B cell (primary cell): Measurements from ENCODE around the gene ACER2. TPM values are rescaled to one million over a fixed set of nuclear protein-coding genes. Genes with fewer than 3 reads are reported as not detected.

ENCODE experiments used
- ATAC-seq: fragments of 200-7000 bp; cut with Tn5 transposase; one replicate; pipeline ENCODE4 v1.10.0; 2021; ENCODE audit warnings: low read depth, mild to moderate bottlenecking, moderate number of reproducible peaks, moderate library complexity
- CTCF ChIA-PET: fragments of 350-600 bp; sonication (Branson Sonifier 250); formaldehyde crosslinking; loops from one replicate; lab custom pipeline; 2021; ENCODE audit warnings: antibody characterized with exemption, inconsistent platforms; lab: Charles Lee
- POLR2A ChIA-PET: fragments of 350-600 bp; sonication (Branson Sonifier 250); formaldehyde crosslinking; loops from one replicate; lab custom pipeline; 2021; ENCODE audit warnings: antibody characterized with exemption; lab: Charles Lee
- DNase-seq: peaks from one replicate; pipeline ENCODE4 v3.0.0; 2013
- H2AFZ ChIP-seq: 2 replicates; pipeline ENCODE4 v1.6.1; 2012; ENCODE audit warnings: mild to moderate bottlenecking, low read depth, low read length; ENCODE audit not compliant: insufficient read depth, poor library complexity, severe bottlenecking
- H3K27ac ChIP-seq, 2 donors: 1 replicate in 1 of 2; 2 replicates in 1 of 2; pipeline ENCODE4 v1.5.1; 2012 to 2013; ENCODE audit warnings: low read length in 2 of 2, mild to moderate bottlenecking in 2 of 2, moderate library complexity in 1 of 2
- H3K27me3 ChIP-seq, 4 experiments: fragments of 200-600 bp in 1 of 4; sonication (generic) in 1 of 4; replicated peaks in 1 of 4; 1 replicate in 2 of 4; 2 replicates in 2 of 4; pipeline versions ENCODE4 v1.6.1 to v1.7.0; 2013 to 2016; ENCODE audit warnings: low read length in 3 of 4, mild to moderate bottlenecking in 2 of 4, mixed read lengths in 1 of 4, moderate library complexity in 1 of 4; ENCODE audit not compliant: insufficient read depth in 4 of 4, control insufficient read depth in 3 of 4; ENCODE audit errors: control extremely low read depth in 1 of 4
- H3K36me3 ChIP-seq, 2 experiments: replicated peaks in 1 of 2; 1 replicate in 1 of 2; 2 replicates in 1 of 2; pipeline versions ENCODE4 v1.6.1 to v1.7.1; 2013; ENCODE audit warnings: low read length in 1 of 2; ENCODE audit not compliant: insufficient read depth in 2 of 2, control insufficient read depth in 1 of 2; ENCODE audit errors: control extremely low read depth in 1 of 2, extremely low read depth in 1 of 2
- H3K4me1 ChIP-seq, 2 donors: fragments of 200-600 bp in 1 of 2; sonication (generic) in 1 of 2; 1 replicate in 1 of 2; 2 replicates in 1 of 2; pipeline versions ENCODE4 v1.5.1 to v1.6.1; 2013 to 2017; ENCODE audit warnings: low read length in 2 of 2; ENCODE audit not compliant: control insufficient read depth in 2 of 2, insufficient read depth in 2 of 2
- H3K4me2 ChIP-seq: replicated peaks from 2 replicates; pipeline ENCODE3; 2012; ENCODE audit warnings: mild to moderate bottlenecking, low read depth, low read length; ENCODE audit not compliant: poor library complexity, severe bottlenecking
- H3K4me3 ChIP-seq, 5 experiments: fragments of 200-600 bp in 1 of 5; sonication (generic) in 1 of 5; 1 replicate in 3 of 5; 2 replicates in 2 of 5; pipeline versions ENCODE4 v1.5.1 to v1.7.0; 2011 to 2016; ENCODE audit warnings: low read length in 4 of 5, mild to moderate bottlenecking in 4 of 5, low read depth in 2 of 5, control low read depth in 1 of 5, moderate library complexity in 1 of 5; ENCODE audit not compliant: insufficient read depth in 1 of 5; ENCODE audit errors: control extremely low read depth in 1 of 5, extremely low read depth in 1 of 5
- H3K79me2 ChIP-seq: fragments of 200-600 bp; sonication (generic); one replicate; pipeline ENCODE4 v1.6.0; 2016; ENCODE audit warnings: low read length; ENCODE audit not compliant: control insufficient read depth, insufficient read depth
- H3K9ac ChIP-seq: fragments of 200-600 bp; sonication (generic); 2 replicates; pipeline ENCODE4 v1.6.1; 2017; ENCODE audit warnings: mild to moderate bottlenecking, low read length, moderate library complexity
- H3K9me3 ChIP-seq, 3 donors: one replicate each; pipeline versions ENCODE4 v1.6.1 to v1.7.1; 2013; ENCODE audit warnings: low read length in 2 of 3; ENCODE audit not compliant: control insufficient read depth in 2 of 3, insufficient read depth in 1 of 3; ENCODE audit errors: control extremely low read depth in 1 of 3
- H4K20me1 ChIP-seq: 2 replicates; pipeline ENCODE4 v1.6.0; 2012; ENCODE audit warnings: mild to moderate bottlenecking, low read length; ENCODE audit not compliant: insufficient read depth, control insufficient read depth, poor library complexity, severe bottlenecking
- H3K27ac Mint-ChIP-seq: one replicate; pipeline ENCODE4 v1.8.0; 2021; ENCODE audit warnings: mixed read lengths
- H3K27me3 Mint-ChIP-seq: one replicate; pipeline ENCODE4 v1.8.0; 2021; ENCODE audit warnings: mixed read lengths
- H3K4me1 Mint-ChIP-seq: one replicate; pipeline ENCODE4 v1.8.0; 2021; ENCODE audit warnings: mixed read lengths
- H3K4me3 Mint-ChIP-seq: one replicate; pipeline ENCODE4 v1.8.0; 2021; ENCODE audit warnings: mixed read lengths
- H3K9me3 Mint-ChIP-seq: one replicate; pipeline ENCODE4 v1.8.0; 2022; ENCODE audit warnings: mixed read lengths; ENCODE audit not compliant: insufficient read depth
- EZH2 ChIP-seq: IDR thresholded peaks from 2 replicates; pipeline ENCODE4 v1.6.1; 2012; ENCODE audit warnings: borderline replicate concordance, low read depth, mild to moderate bottlenecking, moderate library complexity, low read length; ENCODE audit not compliant: insufficient read depth, poor library complexity, severe bottlenecking
- WGBS: methylation state at CpG from one replicate; pipeline ENCODE4 v1.1.5; 2013; ENCODE audit warnings: missing lambda C conversion rate; ENCODE audit not compliant: insufficient coverage; 5-methylcytosine and 5-hydroxymethylcytosine counted together
- intact Hi-C: fragments of 100-400 bp; cut with micrococcal nuclease; formaldehyde crosslinking; loops from one replicate; pipeline ENCODE4 v1.10.0; 2022
- polyA plus RNA-seq: library from polyadenylated mRNA; depleted of rRNA; stranded (reverse); fragments of >200 nt; gene quantifications from 2 replicates; pipeline ENCODE4 v1.2.3, GENCODE V29; 2012
- total RNA-seq, 2 donors: library from RNA; stranded (reverse); fragments of 120-200 nt in 1 of 2; gene quantifications; 1 replicate in 1 of 2; 2 replicates in 1 of 2; pipeline versions ENCODE4 v1.2.3 to v1.2.4, GENCODE V29; 2013 to 2022
- TF ChIP-seq, protein P1 (sequence below): fragments of 200-600 bp; IDR thresholded peaks from one replicate; pipeline ENCODE4 v1.8.0; 2022; ENCODE audit warnings: antibody characterized with exemption, mild to moderate bottlenecking

ACER2 gene
- total and polyA plus RNA-seq, 2 donors (not counting 1 experiment from before 2014, with no cell fraction given) = 1.1 to 5.5 TPM

DNA sequence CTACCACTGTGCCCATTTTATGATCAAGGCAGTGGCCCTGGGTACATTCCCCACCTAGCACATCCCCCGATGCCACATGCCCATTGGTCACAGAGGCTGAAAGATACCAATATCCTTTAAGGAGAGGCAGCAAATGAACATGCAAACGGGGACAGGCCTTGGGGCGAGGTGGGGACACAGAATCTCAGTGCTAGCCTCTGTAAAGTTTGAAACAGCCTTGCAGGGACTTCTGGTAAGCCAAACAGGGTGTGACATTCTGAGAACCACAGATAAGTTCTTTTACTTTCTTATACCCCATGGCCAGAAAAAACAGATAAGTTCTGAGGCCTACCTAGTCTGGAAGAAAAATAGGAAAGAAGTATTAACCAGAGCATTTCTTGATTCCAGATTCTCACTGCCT lies 60.5 kb downstream of the ACER2 start:
- POLR2A ChIA-PET = no interaction called here

DNA sequence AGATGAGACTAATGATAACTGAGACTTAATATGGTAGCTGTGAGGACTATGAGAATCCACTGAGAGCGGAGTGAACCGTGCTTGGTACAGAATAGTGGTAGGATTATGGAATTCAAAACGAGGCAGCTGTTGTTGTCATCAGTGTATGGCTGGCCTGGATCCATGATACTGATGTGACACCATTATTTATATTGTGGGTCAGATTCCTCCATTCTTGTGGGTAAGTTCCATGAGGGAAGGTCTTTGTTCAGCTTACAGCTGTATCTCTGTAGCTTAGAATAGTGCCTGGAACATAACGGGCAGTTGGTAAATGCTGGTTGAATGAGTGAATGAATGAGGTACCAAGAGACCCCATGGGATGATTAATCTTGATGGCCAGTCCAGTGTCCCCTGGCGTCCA lies 61.8 kb downstream of the ACER2 start:
- intact Hi-C loops = loop anchor here (2.0 kb wide), 1 partner anchor 1470 kb away; no protein-coding TSS in a partner anchor
- POLR2A ChIA-PET = no interaction called here
- no peak overlapping the region for H3K4me3 Mint-ChIP-seq
- Histone ChIP-seq H2AFZ (no peak overlapping the region), H3K9me3 (no peaks in the 10 kb centered on the region), H3K4me3 (no peak overlapping the region), H3K4me1 (peaks cover 7 to 8% of the 10 kb centered on the region in 2 donors), H4K20me1 (no peaks in the 10 kb centered on the region), H3K79me2 (no peaks in the 10 kb centered on the region), H3K27ac (no peak overlapping the region), H3K9ac (no peak overlapping the region), H3K36me3 (no peaks in the 10 kb centered on the region), H3K4me2 (no peak overlapping the region), H3K27me3 (peaks cover 0 to 2% (median 0%) of the 10 kb centered on the region in 4 experiments)
- ATAC-seq (no peak), DNase-seq (no peak)
- no peaks in the 10 kb centered on the region for H3K27me3 Mint-ChIP-seq
- WGBS = 95% methylated on average over 4 of the region's 5 CpGs
- peaks cover 3% of the 10 kb centered on the region for H3K4me1 Mint-ChIP-seq
- TF ChIP-seq EZH2 = no peak
- TF ChIP-seq, protein P1, sequence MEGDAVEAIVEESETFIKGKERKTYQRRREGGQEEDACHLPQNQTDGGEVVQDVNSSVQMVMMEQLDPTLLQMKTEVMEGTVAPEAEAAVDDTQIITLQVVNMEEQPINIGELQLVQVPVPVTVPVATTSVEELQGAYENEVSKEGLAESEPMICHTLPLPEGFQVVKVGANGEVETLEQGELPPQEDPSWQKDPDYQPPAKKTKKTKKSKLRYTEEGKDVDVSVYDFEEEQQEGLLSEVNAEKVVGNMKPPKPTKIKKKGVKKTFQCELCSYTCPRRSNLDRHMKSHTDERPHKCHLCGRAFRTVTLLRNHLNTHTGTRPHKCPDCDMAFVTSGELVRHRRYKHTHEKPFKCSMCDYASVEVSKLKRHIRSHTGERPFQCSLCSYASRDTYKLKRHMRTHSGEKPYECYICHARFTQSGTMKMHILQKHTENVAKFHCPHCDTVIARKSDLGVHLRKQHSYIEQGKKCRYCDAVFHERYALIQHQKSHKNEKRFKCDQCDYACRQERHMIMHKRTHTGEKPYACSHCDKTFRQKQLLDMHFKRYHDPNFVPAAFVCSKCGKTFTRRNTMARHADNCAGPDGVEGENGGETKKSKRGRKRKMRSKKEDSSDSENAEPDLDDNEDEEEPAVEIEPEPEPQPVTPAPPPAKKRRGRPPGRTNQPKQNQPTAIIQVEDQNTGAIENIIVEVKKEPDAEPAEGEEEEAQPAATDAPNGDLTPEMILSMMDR = no peak
- CTCF ChIA-PET = interaction anchor here (0.7 to 2.3 kb wide), 8 partner anchors 9 to 1641 kb away, joined by 3 to 13 read pairs (median 4); no protein-coding TSS in a partner anchor
- no peak overlapping the region for H3K27ac Mint-ChIP-seq
- H3K9me3 Mint-ChIP-seq = no peaks in the 10 kb centered on the region

More for the DNA sequence above, 60.5 kb downstream of the ACER2 start:
- WGBS = 93% methylated on average over 3 of the region's 3 CpGs
- no peaks in the 10 kb centered on the region for H3K9me3 ChIP-seq
- DNase-seq = no peak
- TF ChIP-seq, protein P1 = no peak
- no peak for TF ChIP-seq EZH2
- no peaks in the 10 kb centered on the region for H3K9me3 Mint-ChIP-seq
- no peak for ATAC-seq
- no peak overlapping the region for H3K9ac ChIP-seq
- H3K4me3 ChIP-seq = no peak overlapping the region
- no peaks in the 10 kb centered on the region for H3K27me3 Mint-ChIP-seq
- no peak overlapping the region for H3K27ac Mint-ChIP-seq
- no peak overlapping the region for H3K4me3 Mint-ChIP-seq
- H3K27me3 ChIP-seq = peaks cover 0 to 2% (median 0%) of the 10 kb centered on the region in 4 experiments
- H3K79me2 ChIP-seq = no peaks in the 10 kb centered on the region
- CTCF ChIA-PET = no interaction called here
- no peaks in the 10 kb centered on the region for H3K36me3 ChIP-seq
- H3K4me2 ChIP-seq = no peak overlapping the region
- intact Hi-C loops = no loop called here
- no peak overlapping the region for H2AFZ ChIP-seq
- no peak overlapping the region for H3K27ac ChIP-seq
- H3K4me1 Mint-ChIP-seq = peaks cover 14% of the 10 kb centered on the region
- H4K20me1 ChIP-seq = no peaks in the 10 kb centered on the region
- peaks cover 10 to 15% of the 10 kb centered on the region in 2 donors for H3K4me1 ChIP-seq
